GM18507 (cell line): ENCODE data around the gene RALGAPB.
"Not testable (repeated sequence)": the region's sequence is repeated elsewhere in the genome, so short reads cannot be mapped to it uniquely, and the experiment has no call there.

Source experiments
- DNase-seq: peaks from one replicate; pipeline ENCODE4 v3.0.0; 2011; ENCODE audit warnings: low read depth; ENCODE audit not compliant: insufficient read length; ENCODE audit errors: extremely low spot score
- FAIRE-seq: peaks from 2 replicates; lab custom pipeline; 2011; peaks lifted over from hg19 to GRCh38; lab: Jason Lieb, UNC

Gene RALGAPB

DNA sequence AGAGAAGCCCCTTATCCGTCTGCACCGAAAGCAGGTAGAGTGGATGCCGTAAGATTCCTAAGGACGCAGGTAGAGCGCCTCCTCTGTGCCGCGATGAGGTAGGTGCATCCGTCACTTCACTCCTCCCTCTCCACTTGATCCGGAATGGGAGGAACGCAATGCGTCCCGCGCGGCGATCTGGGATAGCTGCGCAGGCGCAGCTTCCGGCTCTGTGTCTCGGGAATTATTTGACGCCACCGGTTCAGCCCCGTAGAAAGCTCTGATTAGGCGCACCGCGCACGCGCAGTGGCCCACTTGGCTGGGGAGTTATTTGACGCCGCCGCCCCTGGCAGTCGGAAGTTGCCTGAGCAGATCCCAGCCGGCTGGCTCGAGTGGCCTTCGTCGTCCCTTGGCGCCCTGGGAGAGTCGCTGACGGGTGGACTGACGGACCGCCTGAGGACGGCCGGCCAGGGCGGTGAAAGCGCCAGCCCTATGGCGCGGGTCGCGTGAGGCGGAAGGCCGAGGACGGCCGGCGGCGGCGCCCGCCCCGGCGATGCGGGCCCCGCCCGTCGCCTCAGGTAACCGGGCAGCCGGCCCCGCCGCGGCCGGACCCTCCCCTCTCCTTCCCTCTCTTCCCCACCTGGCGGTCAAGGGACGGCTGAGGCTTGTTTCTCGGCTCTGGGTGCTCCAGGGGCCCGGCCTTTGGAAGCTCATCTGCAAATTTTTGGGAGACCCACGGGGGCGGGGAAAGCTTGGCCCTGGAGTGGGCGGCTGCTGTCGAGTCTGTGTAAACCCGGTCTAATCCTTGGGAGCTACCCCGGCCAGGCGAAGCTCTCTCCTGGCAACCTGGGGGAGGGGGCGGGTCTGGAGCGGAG, at the start of gene RALGAPB:
Gene RALGAPB, plus strand, starts transcription at position 331 of the 854 bp plus-strand sequence. CDS start 15,590 bp downstream, outside the sequence.
- FAIRE-seq, result peak; percentile 98
- DNase-seq, result peak; percentile 94

DNA sequence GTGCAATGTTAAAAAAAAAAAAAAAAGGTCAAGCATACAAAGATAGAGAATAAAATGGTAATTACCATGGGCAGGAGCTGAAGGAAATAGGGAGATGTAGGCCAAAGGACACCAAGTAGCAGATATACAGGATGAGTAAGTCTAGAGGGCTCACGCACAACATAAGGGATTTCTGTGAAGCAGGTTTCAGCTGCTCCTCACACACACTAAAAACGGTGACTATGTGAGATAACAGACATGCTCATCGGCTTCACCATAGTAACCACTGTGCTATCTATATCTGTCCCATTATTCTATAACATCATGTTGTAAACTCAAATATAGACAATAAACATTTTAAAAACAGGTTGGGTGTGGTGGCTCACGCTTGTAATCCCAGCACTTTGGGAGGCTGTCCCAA, 49.1 kb upstream of the RALGAPB start:
- DNase-seq (no peak), FAIRE-seq (no peak)

DNA sequence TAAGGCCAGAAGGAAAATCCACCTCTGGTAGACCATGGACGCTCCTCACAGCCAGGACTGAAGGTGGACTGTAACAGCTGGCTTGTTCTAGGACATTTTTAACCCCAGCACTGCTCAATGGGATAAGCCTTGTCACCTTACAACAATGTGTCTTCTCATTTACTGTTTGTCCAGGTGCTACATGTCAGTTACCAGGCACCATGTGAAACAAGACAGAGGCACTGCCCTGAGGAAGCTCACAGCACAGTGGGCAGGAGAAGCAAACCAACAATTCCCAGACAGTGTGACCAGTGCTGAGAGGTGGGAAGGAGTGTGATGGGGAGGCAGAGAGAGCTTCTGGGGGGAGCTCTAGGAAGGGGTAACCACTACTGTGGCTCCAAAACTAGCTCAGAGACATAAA, 48.2 kb upstream of the RALGAPB start:
- FAIRE-seq, result no peak
- no peak for DNase-seq

DNA sequence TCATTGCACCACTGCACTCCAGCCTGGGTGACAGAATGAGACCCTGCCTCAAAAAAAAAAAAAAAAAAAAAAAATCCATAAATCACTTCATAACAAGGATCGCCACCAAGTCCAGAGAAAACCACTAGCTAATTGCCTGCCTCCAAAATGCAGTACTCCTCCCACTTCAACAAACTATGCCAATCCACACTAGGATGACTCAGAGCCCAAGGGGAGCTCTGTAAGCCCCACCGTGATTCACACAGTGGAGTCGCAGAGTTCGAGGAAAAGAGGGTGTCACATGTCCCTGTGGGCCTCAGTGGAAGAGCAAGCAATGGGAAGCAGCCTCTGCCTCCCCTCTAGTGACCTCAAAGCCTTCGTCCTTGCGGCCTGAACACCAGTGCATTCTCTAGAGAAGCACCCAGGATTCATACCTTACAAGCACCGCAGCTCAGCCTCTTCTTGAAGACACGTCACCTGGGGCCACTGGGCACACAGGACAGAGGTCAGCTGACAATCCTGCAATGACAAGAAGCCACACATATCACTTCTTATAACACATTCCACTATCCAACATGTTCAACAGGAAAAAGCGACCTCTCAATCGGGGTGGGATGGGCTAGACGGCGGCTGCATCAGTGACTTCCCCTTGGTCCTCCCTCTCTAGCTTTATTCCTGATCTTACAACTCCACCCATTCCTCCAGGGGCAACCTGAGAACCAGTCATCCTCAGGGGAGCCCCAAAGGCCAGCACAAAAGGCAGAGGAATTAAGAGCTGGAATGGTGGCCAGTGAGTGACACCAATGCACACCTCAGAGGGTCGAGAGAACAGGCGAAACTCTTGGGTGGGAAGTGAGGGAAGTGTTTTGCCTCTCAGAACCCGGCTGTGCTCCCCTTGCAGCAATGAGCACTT, 46.4 kb upstream of the RALGAPB start:
- DNase-seq, result no peak
- FAIRE-seq, result no peak

DNA sequence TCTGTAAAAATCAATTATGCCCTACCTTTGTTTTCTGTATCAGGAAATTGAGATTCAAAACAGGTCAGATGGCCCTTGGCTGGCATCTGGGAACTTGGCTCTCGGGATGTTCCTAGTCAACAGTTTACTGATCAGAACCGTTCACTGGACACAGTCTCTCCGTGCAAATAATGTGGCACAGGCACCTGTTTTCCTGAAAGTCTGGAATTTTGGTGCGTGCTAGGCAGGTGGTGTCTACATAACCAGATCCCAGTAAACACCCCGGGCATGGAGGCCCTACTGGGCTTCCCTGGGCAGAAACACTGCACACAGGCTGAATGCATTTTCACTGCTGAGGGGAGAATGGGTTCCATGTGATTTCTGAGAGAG, 45.0 kb upstream of the RALGAPB start:
- DNase-seq (no peak), FAIRE-seq (no peak)

DNA sequence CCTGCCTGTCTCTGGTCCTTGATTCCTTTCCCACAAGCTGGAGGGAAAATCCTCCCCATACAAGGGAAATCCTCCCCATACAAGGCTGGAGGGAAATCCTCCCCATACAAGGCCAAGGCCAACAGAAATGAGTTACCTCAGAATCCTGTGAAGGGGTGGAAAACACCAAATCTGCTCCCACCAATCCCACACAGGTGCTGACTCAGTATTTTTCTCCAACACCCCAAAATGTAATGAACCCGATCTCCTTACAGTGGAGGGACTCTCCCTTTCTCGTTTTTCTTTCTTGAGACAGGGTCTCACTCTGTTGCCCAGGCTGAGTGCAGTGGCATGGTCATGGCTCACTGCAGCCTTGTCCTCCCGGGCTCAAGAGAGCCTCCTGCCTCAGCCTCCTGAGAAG, 43.8 kb upstream of the RALGAPB start:
- DNase-seq (no peak), FAIRE-seq (no peak)

DNA sequence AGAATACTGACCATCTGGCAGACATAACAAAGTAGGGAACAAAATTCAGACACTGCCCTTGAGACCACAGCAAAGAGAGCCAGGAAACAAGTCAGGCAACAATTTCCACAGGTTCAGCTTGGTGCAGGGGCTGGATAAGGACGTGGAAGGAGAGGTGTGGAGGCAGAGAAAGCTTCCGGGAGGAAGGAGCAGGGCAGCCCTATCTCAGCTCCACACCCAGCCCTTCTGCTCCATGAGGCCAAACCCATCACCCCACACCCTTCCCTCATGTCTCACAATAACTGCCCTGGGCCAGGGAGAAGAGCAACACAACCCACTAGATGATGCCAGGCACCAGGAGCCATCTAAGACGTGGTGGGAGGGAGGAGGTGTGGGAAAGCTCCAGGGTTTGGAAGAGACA, 43.3 kb upstream of the RALGAPB start:
- no peak for DNase-seq
- no peak for FAIRE-seq

DNA sequence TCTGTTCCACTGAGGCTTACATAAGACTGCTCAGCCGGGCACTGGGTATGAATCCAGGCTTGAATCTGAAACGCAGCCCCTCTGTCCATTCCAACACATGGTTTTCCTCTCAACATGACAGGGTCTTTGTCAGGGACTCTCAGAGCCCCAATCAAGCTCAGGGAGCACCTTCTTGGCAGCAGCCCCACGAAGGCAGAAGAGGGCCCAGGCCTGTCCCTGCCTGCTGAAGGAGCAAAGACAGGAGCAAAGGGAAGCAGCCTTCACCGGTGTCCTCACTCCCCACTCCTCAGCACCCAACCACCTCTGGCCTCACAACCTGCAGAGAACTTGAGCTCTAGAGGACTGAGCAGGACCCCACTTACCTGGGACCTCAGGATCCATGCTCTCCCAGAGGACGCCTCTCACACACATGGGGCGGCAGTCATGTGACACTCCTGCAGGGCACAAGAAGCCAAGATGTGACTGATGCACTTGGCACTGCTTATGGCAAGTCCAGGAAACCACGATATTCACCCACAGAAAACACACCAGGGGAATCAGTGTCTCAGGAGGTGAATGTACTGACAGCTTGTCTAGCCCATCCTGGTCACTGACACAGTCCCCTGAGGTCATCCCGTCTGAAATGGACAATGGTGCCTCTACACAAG, 41.8 kb upstream of the RALGAPB start:
- no peak for DNase-seq
- no peak for FAIRE-seq

DNA sequence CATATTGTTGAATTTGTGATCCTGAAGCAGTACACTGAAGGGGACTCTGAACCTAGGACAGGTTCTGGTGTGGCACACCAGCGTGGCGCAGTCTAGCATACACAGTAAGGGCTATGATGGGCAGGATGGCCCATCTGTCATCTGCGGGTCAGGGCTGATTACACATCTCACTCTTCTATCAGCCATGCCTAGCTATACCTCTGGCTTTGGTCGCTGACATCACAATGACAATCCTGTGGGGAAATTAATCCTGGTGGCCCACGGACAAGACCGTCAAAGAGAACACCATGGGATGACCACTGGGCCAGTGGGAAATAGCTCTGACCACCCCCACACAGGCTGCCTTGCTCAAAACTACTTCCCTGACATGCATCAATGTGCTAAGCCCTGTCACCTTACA, 40.4 kb upstream of the RALGAPB start:
- no peak for DNase-seq
- no peak for FAIRE-seq

DNA sequence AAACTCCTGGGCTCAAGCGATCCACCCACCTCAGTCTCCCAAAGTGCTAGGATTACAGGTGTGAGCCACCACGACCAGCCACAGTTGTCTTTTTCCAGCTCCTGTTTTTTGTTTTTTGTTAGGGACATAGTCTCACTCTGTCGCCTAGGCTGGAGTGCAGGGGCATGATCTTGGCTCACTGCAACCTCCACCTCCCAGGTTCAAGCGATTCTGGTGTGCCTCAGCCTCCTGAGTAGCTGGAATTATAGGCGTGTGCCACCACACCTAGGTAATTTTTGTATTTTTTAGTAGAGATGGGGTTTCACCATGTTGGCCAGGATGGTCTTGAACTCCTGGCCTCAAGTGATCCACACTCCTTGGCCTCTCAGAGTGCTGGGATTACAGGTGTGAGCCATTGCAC, 39.8 kb upstream of the RALGAPB start:
- not testable (repeated sequence) for DNase-seq, FAIRE-seq

DNA sequence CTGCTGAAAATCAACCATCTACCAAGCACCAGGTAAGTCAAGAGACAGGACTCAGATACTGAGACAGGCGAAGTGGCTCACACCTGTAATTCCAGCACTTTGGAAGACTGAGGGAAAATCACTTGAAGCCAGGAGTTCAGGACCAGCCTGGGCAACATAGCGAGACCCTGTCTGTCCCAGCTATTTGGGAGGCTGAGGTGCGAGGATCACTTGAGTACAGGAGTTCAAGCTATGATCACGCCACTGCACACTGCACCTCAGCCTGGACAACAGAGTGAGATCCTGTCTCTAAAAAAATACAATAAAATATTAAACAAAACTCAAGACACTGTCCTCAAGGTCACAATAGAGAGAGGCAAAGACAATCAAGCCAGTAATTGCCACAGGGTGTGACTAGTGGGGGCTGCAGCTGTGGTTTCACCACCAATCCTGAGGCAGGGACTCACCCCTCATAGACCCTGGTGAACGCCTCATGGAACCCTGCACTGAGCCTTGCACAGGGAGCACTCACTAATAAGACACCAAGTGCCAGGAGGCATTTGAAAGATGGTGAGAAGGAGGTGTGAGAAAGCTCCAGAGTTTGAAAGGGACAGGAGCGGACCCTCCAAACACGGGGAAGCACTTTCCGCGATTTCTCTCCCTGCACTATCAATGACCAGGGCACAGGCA, 39.2 kb upstream of the RALGAPB start:
- no peak for FAIRE-seq
- DNase-seq, result no peak

DNA sequence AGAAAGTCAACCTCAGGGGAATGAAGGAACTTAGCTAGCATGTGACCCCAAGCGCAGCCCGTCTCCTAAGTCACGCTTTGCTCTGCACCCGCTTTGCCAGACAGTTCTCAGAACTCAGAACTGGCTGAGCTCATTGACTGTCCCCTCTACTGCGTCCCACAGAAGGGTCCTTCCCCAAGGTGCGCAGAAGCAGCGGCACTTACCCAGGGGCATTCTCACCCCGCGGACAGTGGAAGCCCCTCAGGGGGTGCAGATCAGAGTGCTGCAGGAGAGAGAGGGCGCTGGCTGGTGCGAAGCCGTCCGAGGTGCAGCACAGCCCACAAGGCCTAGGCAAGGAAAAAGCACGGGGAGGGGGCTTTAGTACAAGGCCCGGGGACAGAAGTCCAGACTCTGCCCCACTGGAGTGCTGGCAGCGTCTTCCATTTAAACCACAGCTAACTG, 38.3 kb upstream of the RALGAPB start:
- FAIRE-seq (no peak), DNase-seq (no peak)

DNA sequence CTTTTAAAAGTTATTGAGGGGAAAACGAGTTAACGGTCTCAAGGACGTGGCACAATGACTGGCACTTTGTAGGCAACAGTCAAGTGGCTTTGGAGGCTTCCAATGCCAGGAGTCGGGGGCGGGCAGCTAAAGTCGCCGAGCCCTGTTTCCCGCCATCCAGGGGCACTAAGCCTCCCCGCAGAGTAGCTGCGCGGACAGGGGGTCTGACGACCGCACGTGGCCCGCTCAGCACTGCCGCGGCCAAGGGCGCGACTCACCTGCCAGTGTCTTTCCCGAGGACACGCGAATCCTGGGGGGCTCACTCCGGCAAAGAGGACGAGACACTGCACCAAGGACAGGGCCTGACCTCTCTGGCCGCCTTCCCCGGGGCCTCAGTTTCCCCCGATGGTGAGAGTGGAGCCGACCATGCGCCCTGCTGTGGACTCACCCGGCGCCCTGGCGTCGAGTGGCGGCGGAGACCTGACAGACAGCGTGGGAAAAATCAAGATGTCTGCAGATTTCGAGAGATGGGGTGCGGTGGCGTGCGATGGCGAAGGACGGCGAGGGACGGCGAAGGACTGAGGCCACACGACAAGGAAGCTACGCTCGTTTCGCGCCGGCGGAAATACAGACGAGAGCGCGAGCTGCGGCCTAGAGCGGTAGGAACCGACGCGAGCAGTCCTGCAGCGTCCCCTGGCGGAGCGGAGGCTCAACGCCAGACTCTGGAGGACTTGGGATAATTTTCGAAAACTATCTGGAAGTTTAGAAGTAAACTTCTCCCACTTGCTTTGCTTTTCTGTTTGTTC, 37.7 kb upstream of the RALGAPB start, which contains the start of gene SNHG17:
Gene SNHG17, minus strand, starts transcription at position 559 of the 785 bp plus-strand sequence.
- DNase-seq (peak; percentile 79), FAIRE-seq (peak; percentile 88)

DNA sequence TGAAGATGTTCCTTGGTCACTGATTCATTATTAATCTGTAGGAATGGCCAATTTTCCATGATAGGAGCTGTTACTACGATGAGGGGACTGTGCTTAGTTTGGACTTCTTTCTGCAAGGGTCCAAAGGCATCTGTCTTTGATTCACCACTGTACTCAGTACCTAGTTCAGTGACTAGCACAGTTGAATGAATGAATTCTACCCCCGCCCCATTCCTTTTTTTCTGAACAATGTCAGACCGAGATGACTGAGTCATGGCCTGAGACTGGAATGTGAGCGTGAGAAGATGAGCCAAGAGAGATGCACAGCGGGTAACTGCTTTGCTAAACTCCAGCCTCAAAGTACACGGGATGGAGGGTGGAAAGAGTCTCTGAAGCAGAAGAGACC, 37.1 kb upstream of the RALGAPB start:
- FAIRE-seq (no peak), DNase-seq (no peak)

DNA sequence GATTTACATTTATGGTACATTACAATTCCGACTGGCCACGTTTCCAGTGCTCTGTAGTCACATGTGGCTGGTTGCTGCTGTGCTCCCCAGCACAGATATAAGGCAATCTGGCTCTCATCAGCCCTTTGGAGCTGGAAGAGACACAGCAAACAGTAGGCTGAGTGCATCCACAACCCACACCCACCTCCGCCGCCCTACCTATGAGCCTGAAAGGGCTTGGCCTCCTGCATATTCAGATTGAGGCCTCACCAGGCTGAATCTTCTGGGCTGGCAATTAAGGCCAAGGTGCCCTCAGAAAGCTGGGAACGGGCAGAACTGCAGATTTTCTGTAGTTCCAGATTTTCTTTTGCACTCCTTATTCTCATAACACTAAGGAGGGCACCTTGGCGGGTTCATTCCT, 34.8 kb upstream of the RALGAPB start:
- FAIRE-seq, result no peak
- DNase-seq, result no peak

DNA sequence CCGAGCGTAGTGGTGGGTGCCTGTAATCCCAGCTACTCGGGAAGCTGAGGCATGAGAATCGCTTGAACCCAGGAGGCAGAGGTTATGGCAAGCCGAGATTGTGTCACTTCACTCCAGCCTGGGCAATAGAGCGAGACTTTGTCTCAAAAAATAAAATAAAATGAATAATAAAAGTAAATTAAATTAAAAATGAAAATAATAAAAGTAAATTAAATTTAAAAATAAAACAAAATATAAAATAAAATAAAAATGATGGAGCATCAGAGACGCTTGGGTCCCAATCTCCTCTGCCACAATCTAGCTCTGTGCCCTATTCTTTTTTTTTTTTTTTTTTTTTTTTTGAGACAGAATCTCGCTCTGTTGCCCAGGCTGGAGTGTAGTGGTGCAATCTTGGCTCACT, 31.5 kb upstream of the RALGAPB start:
- not testable (repeated sequence) for FAIRE-seq, DNase-seq

DNA sequence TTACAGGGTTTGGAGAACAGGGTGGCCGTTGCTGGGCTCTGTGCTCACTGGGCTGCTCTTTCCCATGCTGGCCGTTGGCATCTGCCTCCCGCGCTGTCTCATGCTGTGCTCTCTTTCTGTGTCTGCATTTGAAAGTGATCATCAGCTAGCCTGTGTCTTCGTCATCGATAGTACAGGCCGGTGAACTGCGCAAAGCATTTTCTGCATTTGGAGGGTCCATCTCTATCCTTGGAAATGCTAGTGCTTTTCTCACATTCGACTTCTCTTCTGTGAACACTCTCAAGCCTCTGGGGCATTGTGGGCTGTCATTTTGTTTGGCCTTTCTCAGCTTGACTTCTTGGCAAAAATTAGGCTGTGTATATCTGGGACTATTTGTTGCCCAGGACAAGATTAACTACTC, 30.7 kb upstream of the RALGAPB start:
- DNase-seq, result no peak
- FAIRE-seq, result no peak

DNA sequence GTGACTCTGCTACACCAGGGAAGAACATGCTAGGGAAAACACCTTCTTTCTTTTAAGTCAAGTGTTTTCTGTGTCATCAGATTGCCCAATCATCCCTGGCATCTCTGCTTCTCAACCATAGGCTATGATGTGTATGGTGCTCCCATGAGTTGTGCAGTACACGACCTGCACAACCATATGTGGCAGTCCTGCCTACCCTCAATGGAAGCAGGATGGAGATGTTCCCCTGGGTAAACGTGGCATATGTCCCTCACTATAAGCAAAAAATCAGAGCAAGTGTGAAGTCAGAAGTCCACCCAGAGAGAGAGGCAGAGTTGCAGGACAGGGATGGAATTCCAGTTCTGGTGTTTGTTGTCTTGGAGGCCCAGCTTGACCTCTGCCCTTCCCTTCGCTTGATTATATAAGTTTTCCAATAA, 27.3 kb upstream of the RALGAPB start:
- no peak for DNase-seq
- no peak for FAIRE-seq
